WI38 (cell line): ENCODE results near the gene RAB8A.

Source experiments
- H3K4me3 ChIP-seq: 2 replicates; pipeline ENCODE4 v1.5.1; 2011; ENCODE audit warnings: low read depth, mild to moderate bottlenecking, control low read depth, low read length
- CTCF ChIP-seq: IDR thresholded peaks from 2 replicates; pipeline ENCODE4 v1.5.1; 2012; ENCODE audit warnings: low read depth, mild to moderate bottlenecking, control low read depth, low read length

Gene RAB8A

GRCh38 chr19:16074488-16075365 is 37.0 kb upstream of the RAB8A start:
- TF ChIP-seq CTCF: no peak
- H3K4me3 ChIP-seq: no peak overlapping the region; the same call in 1 of the 2 replicates

- TF ChIP-seq CTCF: no peak
- peak overlapping the region; percentile 69 for H3K4me3 ChIP-seq
Observed at GRCh38 chr19:16075430-16076153, 36.1 kb upstream of the RAB8A start.

- peak within 1 kb of the TSS; percentile 98 for H3K4me3 ChIP-seq
- no peak for TF ChIP-seq CTCF
Observed at GRCh38 chr19:16076154-16076957, 35.3 kb upstream of the RAB8A start, which contains the start of gene TPM4. TSS of gene TPM4 (plus strand) at chr19:16076495. CDS start at chr19:16076566, 71 bp downstream.

GRCh38 chr19:16076958-16077611 is 34.6 kb upstream of the RAB8A start:
- peak overlapping the region; percentile 98 for H3K4me3 ChIP-seq
- no peak for TF ChIP-seq CTCF

- peak overlapping the region; percentile 98 for H3K4me3 ChIP-seq
- TF ChIP-seq CTCF: no peak
Observed at GRCh38 chr19:16077984-16078758, 33.5 kb upstream of the RAB8A start.
